GM06990 (cell line): Measurements from ENCODE around the gene SIRPA.

Source experiments
- DNase-seq: peaks from one replicate; pipeline ENCODE4 v3.0.0-alpha.2; 2011; ENCODE audit not compliant: insufficient read length; ENCODE audit errors: extremely low read depth
- H3K27me3 ChIP-seq: replicated peaks from 2 replicates; pipeline ENCODE4 v1.6.0; 2011; ENCODE audit warnings: low read length; ENCODE audit not compliant: control insufficient read depth, insufficient read depth
- H3K36me3 ChIP-seq: 2 replicates; pipeline ENCODE4 v1.5.1; 2011; ENCODE audit warnings: low read length; ENCODE audit not compliant: control insufficient read depth, insufficient read depth
- H3K4me3 ChIP-seq: replicated peaks from 2 replicates; pipeline ENCODE4 v1.5.1; 2011; ENCODE audit warnings: low read depth, mild to moderate bottlenecking, control low read depth, low read length
- TF ChIP-seq, protein P1 (sequence below): IDR thresholded peaks from 2 replicates; pipeline ENCODE4 v1.5.1; 2011; ENCODE audit warnings: low read length, control low read depth, mild to moderate bottlenecking, inconsistent platforms; ENCODE audit not compliant: insufficient read depth, poor library complexity, severe bottlenecking

Gene SIRPA

DNA sequence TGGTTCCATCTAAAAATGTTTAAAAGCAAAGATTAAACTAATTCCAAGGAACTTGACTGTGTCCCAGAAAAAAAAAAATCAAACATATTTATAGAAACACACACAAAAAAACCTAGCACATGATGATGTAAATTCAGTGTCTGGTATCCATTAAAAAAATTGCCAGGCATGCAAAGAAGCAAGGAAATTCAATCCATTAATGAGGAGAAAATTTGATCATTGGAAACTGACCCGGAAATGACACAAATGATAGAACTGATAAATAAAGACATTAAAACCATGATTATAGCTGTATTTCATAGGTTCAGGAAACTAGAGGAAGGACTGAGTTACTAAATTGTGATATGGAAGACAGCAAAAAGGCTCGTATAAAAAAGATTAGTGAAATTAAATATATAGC is 63.9 kb downstream of the SIRPA start:
- no peaks in the 10 kb centered on the region for H3K36me3 ChIP-seq
- peaks cover 1% of the 10 kb centered on the region; the same call in 1 of the 2 replicates for H3K27me3 ChIP-seq
- no peak for DNase-seq
- TF ChIP-seq, protein P1, sequence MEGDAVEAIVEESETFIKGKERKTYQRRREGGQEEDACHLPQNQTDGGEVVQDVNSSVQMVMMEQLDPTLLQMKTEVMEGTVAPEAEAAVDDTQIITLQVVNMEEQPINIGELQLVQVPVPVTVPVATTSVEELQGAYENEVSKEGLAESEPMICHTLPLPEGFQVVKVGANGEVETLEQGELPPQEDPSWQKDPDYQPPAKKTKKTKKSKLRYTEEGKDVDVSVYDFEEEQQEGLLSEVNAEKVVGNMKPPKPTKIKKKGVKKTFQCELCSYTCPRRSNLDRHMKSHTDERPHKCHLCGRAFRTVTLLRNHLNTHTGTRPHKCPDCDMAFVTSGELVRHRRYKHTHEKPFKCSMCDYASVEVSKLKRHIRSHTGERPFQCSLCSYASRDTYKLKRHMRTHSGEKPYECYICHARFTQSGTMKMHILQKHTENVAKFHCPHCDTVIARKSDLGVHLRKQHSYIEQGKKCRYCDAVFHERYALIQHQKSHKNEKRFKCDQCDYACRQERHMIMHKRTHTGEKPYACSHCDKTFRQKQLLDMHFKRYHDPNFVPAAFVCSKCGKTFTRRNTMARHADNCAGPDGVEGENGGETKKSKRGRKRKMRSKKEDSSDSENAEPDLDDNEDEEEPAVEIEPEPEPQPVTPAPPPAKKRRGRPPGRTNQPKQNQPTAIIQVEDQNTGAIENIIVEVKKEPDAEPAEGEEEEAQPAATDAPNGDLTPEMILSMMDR, result no peak
- no peak overlapping the region for H3K4me3 ChIP-seq

DNA sequence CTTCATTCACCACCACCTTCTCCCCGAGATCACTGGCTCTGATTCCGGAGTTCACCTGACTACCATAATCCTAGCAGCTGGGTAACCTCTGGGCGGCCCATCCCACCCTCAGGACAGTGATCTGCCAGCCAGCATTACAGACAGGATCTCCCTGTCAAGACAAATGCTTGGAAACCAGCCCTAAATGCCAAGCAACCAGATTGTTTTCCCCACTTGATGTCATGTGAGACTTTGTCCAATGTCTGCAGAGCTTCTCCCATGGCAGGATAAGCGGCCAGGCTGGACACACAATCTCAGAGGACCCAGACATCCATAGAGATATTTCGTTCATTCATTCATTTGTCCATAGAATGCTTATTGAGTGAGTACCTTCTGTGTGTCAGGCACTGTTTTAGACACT is 66.2 kb downstream of the SIRPA start:
- TF ChIP-seq, protein P1, result no peak
- Histone ChIP-seq H3K36me3 (no peaks in the 10 kb centered on the region), H3K27me3 (peaks cover 1% of the 10 kb centered on the region; the same call in 1 of the 2 replicates), H3K4me3 (no peak overlapping the region)
- DNase-seq, result no peak

DNA sequence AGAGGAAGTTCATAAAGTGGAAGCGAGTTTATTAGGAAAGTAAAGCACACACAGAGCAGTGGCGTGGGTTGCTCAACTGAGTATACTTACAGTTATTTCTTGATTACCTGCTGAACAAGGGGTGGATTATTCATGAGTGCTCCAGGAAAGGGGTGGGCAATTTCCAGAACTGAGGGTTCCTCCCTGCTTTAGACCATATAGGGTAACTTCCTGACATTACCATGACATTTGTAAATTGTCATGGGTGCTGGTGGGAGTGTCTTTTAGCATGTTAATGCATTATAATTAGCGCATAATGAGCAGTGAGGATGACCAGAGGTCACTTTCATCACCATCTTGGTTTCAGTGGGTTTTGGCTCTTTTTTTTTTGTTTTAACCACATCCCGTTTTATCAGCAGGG is 68.9 kb downstream of the SIRPA start:
- Histone ChIP-seq H3K27me3 (peaks cover 1% of the 10 kb centered on the region; the same call in 1 of the 2 replicates), H3K36me3 (no peaks in the 10 kb centered on the region), H3K4me3 (no peak overlapping the region)
- no peak for DNase-seq
- TF ChIP-seq, protein P1, result no peak

DNA sequence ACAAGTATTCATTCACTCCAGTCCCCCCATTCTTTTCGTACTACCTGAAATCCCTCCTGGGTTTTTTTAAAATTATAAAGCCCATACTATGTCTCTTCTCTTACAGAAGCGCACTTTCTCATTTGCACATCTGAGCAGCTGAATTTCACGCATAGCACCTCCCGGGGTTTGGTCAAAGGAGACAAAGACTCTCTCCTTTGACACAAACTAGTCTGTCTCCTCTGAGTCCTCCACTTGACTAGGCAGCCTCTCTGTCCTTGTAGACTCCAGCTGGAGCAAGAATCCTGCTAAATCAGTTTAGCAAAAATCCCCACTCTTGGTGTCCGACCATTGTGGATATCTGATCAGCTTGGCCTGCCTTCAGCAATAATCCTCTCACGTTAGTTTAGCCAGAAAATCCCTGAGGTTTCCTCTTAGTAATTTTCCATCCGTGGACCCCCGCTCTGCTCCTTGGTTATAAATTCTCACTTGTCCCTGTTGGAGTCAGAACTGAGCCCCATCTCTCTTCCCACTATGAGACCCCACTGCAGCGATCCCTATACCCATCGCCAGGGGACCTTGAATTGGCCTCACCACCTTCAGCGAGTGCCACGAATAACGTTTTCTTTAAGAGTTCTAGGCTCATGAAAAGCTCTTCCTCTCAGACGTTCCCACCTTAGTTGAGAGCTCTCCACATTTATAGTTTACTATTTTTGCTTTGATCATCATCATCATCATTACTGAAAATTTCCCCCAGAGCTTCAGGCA is 69.6 kb downstream of the SIRPA start:
- Histone ChIP-seq H3K27me3 (peaks cover 3% of the 10 kb centered on the region), H3K36me3 (no peaks in the 10 kb centered on the region), H3K4me3 (no peak overlapping the region)
- TF ChIP-seq, protein P1, result no peak
- DNase-seq, result no peak

DNA sequence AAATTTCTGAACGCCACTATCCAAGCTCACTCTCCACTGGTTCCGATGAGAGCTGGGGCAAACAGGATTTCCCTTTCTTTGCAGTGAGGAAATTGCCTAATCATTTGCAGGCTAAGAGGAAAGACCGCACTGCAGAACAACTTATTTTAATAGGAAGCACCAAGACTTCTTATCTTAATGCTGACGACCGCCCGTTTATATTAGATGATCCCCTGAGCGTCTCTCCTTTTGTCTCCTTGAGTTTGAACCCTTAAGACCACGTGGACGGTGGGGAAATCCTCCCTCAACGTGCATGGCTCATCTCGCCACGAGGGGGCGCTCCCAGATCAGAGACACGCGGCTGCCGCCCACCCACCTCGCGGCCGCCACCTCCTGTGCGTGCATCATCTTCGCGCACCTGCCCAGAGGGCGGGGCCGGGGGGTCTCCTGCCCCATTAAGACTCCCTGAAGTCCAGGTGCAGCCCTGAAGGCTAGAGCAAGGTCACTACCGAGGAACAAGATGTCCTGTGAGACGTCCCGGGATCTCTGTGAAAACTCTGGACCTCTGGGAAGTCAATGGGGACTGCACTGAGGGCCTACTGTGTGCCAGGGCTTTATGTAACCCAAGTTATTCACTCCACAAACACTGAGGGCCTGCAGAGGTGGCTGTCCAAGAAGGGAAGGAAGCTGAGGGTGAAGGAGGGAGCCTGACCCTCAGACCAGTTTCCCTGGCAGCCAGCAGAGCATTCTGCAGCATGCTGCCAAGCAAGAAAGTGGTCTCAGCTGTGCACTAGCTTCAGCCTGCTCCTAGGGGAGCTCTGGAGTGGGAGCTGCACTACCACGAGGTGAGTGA is 70.5 kb downstream of the SIRPA start:
- DNase-seq, result peak; percentile 75
- Histone ChIP-seq H3K4me3 (no peak overlapping the region), H3K36me3 (no peaks in the 10 kb centered on the region), H3K27me3 (peaks cover 3% of the 10 kb centered on the region)
- TF ChIP-seq, protein P1, result peak; percentile 94
